ENCODE results near the gene RBMS1. TPM values are rescaled to one million over a fixed set of nuclear protein-coding genes. Genes with fewer than 3 reads are reported as not detected.

RBMS1 gene
- total and polyA plus RNA-seq, 2 of the 13 experiments (the other 11 are each of a cell fraction or from before 2014, with no cell fraction given): 55.5 to 110 TPM

DNA sequence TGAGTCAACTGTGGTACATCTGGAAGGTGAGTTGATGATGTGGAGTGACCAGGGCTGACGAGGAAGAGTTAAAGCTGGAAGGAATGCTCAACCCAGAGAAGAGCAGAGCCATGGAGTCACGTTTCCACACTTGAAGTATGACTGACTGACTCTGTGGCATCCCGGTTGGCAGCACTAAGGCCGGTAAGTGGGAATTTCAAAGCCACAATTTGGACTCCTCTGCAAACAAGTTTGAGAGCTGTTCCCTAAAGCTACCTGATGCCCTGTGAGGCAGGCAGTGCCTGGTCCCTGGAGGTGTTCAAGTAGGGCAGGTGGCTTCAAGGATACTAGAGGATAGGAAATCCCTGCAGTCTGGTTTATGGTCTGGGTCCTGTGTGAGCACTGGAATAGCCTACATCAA lies 224.2 kb downstream of the RBMS1 start (continued):
- TF ChIP-seq, protein P1, sequence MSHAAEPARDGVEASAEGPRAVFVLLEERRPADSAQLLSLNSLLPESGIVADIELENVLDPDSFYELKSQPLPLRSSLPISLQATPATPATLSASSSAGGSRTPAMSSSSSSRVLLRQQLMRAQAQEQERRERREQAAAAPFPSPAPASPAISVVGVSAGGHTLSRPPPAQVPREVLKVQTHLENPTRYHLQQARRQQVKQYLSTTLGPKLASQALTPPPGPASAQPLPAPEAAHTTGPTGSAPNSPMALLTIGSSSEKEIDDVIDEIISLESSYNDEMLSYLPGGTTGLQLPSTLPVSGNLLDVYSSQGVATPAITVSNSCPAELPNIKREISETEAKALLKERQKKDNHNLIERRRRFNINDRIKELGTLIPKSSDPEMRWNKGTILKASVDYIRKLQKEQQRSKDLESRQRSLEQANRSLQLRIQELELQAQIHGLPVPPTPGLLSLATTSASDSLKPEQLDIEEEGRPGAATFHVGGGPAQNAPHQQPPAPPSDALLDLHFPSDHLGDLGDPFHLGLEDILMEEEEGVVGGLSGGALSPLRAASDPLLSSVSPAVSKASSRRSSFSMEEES (CRISPR knock-in tag; IDR thresholded peaks at IDR 0.05): no peak

DNA sequence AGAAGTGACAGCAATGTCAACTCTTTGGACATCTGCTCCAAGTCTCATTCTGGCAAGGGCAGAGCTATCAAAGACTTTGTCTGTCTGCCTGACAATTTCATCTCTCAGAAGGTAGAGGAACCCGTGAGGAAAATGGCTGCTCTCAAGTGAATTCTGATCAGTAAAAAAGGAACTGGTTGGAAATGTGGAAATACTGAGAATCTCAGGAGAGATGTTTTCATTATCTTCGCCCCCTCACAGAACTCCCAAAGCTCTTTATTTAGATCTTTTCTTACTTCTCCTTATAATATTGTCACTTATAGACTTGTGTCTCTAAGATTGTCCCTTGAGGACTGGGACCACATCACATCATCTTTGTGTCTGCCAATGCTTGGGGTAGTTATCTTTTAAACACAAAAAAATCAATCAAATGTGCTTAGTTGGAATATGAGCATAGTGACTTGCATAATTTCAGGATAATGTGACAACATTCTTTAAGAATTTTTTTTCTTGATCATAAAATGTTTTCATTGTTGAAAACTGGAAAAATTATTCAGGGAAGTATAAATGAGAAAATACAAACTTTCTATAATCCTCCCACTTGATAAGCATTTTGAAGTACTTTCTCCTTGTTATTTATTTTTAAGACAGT lies 225.3 kb downstream of the RBMS1 start:
- no peak for FAIRE-seq
- TF ChIP-seq ZFYVE20 (CRISPR knock-in tag; IDR thresholded peaks at IDR 0.05; ENCODE audit: borderline replicate concordance, low read depth): no peak
- peak; percentile 53 for TF ChIP-seq NFE2L2 (IDR thresholded peaks at IDR 0.05; ENCODE audit: low read length)
- TF ChIP-seq MAFG (CRISPR knock-in tag; IDR thresholded peaks at IDR 0.05): no peak
- no peak for DNase-seq (ENCODE audit: low spot score)
- Histone ChIP-seq H4K20me1 (ENCODE audit: insufficient read depth, low read length) (no peaks in the 10 kb centered on the region), H3K36me3 (replicated peaks in 1 of 2; ENCODE audit: control insufficient read depth in 1 of 2, insufficient read depth in 2 of 2, low read length in 2 of 2) (peaks cover 0 to 6% of the 10 kb centered on the region in 2 experiments; a peak in 3 of 5 replicates), H3K27ac (ENCODE audit: extremely low read length, insufficient read depth, low read length) (no peak overlapping the region), H3K4me2 (ENCODE audit: low read depth, low read length) (no peak overlapping the region), H2AFZ (ENCODE audit: low read length) (no peak overlapping the region), H3K9ac (ENCODE audit: insufficient read depth, low read depth, low read length) (no peak overlapping the region), H3K4me1 (ENCODE audit: insufficient read depth, low read length) (peaks cover 17% of the 10 kb centered on the region), H3K79me2 (ENCODE audit: insufficient read depth, low read length) (no peaks in the 10 kb centered on the region), H3K4me3 (replicated peaks in 1 of 3; ENCODE audit: insufficient read depth in 1 of 3, low read depth in 2 of 3, low read length in 3 of 3) (no peak overlapping the region), H3K9me3 (ENCODE audit: low read length) (no peaks in the 10 kb centered on the region), H3K27me3 (ENCODE audit: control insufficient read depth in 1 of 2, insufficient read depth in 2 of 2, low read length in 2 of 2) (no peaks in the 10 kb centered on the region; a peak in 1 of 5 replicates)
- CTCF ChIA-PET (ENCODE audit: low intra/inter-chr PET ratio, low total read pairs): no interaction called here
- WGBS (ENCODE audit: low lambda C conversion rate): 88% methylated on average over 2 of the region's 2 CpGs
- intact Hi-C loops (cut with micrococcal nuclease; ENCODE audit: unreplicated experiment): loop anchor here (5.0 kb wide), 1 partner anchor 704 kb away; no protein-coding TSS in a partner anchor
- no TSS peak for BruUV-seq (replicated peaks)
- in situ Hi-C loops (cut with HindIII; ENCODE audit: extremely low pct_ligation_motif_present, low pct_unique_long_range_greater_than_20kb): loop anchor here (25.0 kb wide), 1 partner anchor 694 kb away; no protein-coding TSS in a partner anchor
- no peak for ATAC-seq
- POLR2A ChIA-PET: no interaction called here

Data from HepG2 (cell line).